Dendritic cell treated with granulocyte-macrophage colony-stimulating factor and Interleukin-4, amounts not matched to agents 40 ng/mL and 50 ng/mL, for 4 days (primary cell): ENCODE results near the gene GRK6.
"Not testable (repeated sequence)": the region's sequence is repeated elsewhere in the genome, so short reads cannot be mapped to it uniquely, and the experiment has no call there.

Experiments used
- H3K27ac Mint-ChIP-seq: one replicate; pipeline ENCODE4 v1.8.0; 2022; ENCODE audit warnings: mild to moderate bottlenecking, mixed read lengths
- H3K27me3 Mint-ChIP-seq: one replicate; pipeline ENCODE4 v1.8.0; 2022; ENCODE audit warnings: mild to moderate bottlenecking, mixed read lengths
- H3K36me3 Mint-ChIP-seq: one replicate; pipeline ENCODE4 v1.8.0; 2022; ENCODE audit warnings: low read depth, mixed read lengths
- H3K4me1 Mint-ChIP-seq: one replicate; pipeline ENCODE4 v1.8.0; 2022; ENCODE audit warnings: low read depth, mixed read lengths
- H3K4me3 Mint-ChIP-seq: one replicate; pipeline ENCODE4 v1.8.0; 2022; ENCODE audit warnings: mild to moderate bottlenecking, moderate library complexity, mixed read lengths
- H3K9me3 Mint-ChIP-seq: one replicate; pipeline ENCODE4 v1.8.0; 2022; ENCODE audit warnings: mixed read lengths
- intact Hi-C: fragments of 100-400 bp; cut with micrococcal nuclease; formaldehyde crosslinking; loops from one replicate; pipeline ENCODE4 v1.15.0; 2022

Gene GRK6

GRCh38 chr5:177404641-177405179 lies 21.8 kb upstream of the GRK6 start:
- Mint-ChIP-seq H3K9me3 (no peaks in the 10 kb centered on the region), H3K36me3 (no peaks in the 10 kb centered on the region), H3K27ac (no peak overlapping the region), H3K27me3 (peaks cover 65% of the 10 kb centered on the region), H3K4me1 (peaks cover 48% of the 10 kb centered on the region), H3K4me3 (peak overlapping the region; percentile 69)
- intact Hi-C loops: loop anchor here (1.0 to 5.0 kb wide), 2 partner anchors 50 to 103 kb away; partner anchors contain the start of gene DOK3

GRCh38 chr5:177405312-177405711 lies 21.2 kb upstream of the GRK6 start:
- Mint-ChIP-seq H3K4me1 (peaks cover 48% of the 10 kb centered on the region), H3K9me3 (no peaks in the 10 kb centered on the region), H3K36me3 (no peaks in the 10 kb centered on the region), H3K4me3 (no peak overlapping the region), H3K27ac (peak overlapping the region; percentile 34), H3K27me3 (peaks cover 59% of the 10 kb centered on the region)
- intact Hi-C loops: no loop called here

DNA sequence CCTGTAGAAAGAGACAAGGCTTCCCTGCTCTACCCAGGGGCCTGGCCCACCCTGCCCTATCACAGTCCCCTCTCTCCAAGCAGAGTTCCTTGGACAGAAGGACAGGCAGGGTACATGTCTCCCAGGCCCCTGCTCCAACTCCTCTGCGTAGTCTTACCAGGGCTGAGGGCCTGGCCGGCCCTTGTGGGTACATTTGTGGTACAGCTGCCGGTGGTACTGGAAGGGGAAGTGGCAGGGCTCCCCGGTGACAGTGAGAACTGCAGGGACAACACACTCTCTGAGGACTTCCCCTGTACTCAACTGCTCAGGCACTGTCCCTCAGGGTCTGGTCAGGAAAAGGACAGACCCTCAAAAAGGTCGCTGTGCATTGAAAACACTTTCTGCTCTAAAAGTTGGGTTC lies 20.7 kb upstream of the GRK6 start:
- H3K27ac Mint-ChIP-seq: peak overlapping the region; percentile 34
- no peaks in the 10 kb centered on the region for H3K9me3 Mint-ChIP-seq
- peaks cover 53% of the 10 kb centered on the region for H3K4me1 Mint-ChIP-seq
- no peak overlapping the region for H3K4me3 Mint-ChIP-seq
- H3K27me3 Mint-ChIP-seq: peaks cover 55% of the 10 kb centered on the region
- intact Hi-C loops: no loop called here
- H3K36me3 Mint-ChIP-seq: no peaks in the 10 kb centered on the region

- no peaks in the 10 kb centered on the region for H3K36me3 Mint-ChIP-seq
These were observed 17.3 kb upstream of the GRK6 start, which contains the start of gene F12 for GRCh38 chr5:177409043-177409801. F12 (minus strand) TSS chr5:177409564; CDS start chr5:177409527, 37 bp downstream.

GRCh38 chr5:177410575-177410974 lies 15.9 kb upstream of the GRK6 start:
- intact Hi-C loops: no loop called here
- H3K4me3 Mint-ChIP-seq: no peak overlapping the region
- no peak overlapping the region for H3K27ac Mint-ChIP-seq
- peaks cover 13% of the 10 kb centered on the region for H3K27me3 Mint-ChIP-seq
- no peaks in the 10 kb centered on the region for H3K9me3 Mint-ChIP-seq
- H3K36me3 Mint-ChIP-seq: no peaks in the 10 kb centered on the region
- peaks cover 41% of the 10 kb centered on the region for H3K4me1 Mint-ChIP-seq

More at GRCh38 chr5:177409043-177409801, 17.3 kb upstream of the GRK6 start, which contains the start of gene F12:
- H3K27me3 Mint-ChIP-seq: peaks cover 23% of the 10 kb centered on the region
- H3K9me3 Mint-ChIP-seq: no peaks in the 10 kb centered on the region
- H3K4me3 Mint-ChIP-seq: no peak within 1 kb of the TSS
- intact Hi-C loops: no loop called here
- peaks cover 47% of the 10 kb centered on the region for H3K4me1 Mint-ChIP-seq
- no peak within 1 kb of the TSS for H3K27ac Mint-ChIP-seq

- Mint-ChIP-seq H3K27me3 (peaks cover 8% of the 10 kb centered on the region), H3K36me3 (no peaks in the 10 kb centered on the region), H3K27ac (no peak overlapping the region), H3K4me3 (no peak overlapping the region), H3K9me3 (no peaks in the 10 kb centered on the region), H3K4me1 (peaks cover 50% of the 10 kb centered on the region)
- intact Hi-C loops: no loop called here
These were observed 13.8 kb upstream of the GRK6 start for GRCh38 chr5:177412603-177413233.

GRCh38 chr5:177414481-177414880 lies 12.0 kb upstream of the GRK6 start:
- Mint-ChIP-seq H3K36me3 (no peaks in the 10 kb centered on the region), H3K27me3 (peaks cover 1% of the 10 kb centered on the region), H3K4me1 (peaks cover 47% of the 10 kb centered on the region), H3K9me3 (no peaks in the 10 kb centered on the region), H3K27ac (no peak overlapping the region), H3K4me3 (no peak overlapping the region)
- intact Hi-C loops: no loop called here

GRCh38 chr5:177417081-177417480 lies 9.4 kb upstream of the GRK6 start:
- peaks cover 56% of the 10 kb centered on the region for H3K4me1 Mint-ChIP-seq
- H3K36me3 Mint-ChIP-seq, H3K27me3 Mint-ChIP-seq, intact Hi-C loops, H3K4me3 Mint-ChIP-seq, H3K9me3 Mint-ChIP-seq: not testable (repeated sequence)
- H3K27ac Mint-ChIP-seq: peak overlapping the region; percentile 80

- peaks cover 44% of the 10 kb centered on the region for H3K4me1 Mint-ChIP-seq
These were observed 7.4 kb upstream of the GRK6 start for GRCh38 chr5:177419046-177419445.

DNA sequence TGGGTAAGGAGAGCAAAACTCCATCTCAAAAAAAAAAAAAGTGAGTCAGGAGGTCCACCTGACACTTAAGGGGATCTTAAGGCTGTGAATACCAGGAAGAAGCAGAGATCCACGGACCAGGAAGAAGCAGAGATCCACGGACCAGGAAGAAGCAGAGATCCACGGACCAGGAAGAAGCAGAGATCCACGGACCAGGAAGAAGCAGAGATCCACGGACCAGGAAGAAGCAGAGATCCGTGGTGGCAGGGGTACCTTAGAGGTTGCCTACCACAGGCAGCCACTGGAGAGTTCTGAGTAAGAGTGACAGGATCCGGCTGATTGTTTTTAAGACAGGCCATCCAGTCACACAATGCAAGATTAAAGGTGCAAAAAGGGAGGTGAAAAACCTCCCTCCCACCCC lies 6.0 kb upstream of the GRK6 start:
- peaks cover 40% of the 10 kb centered on the region for H3K4me1 Mint-ChIP-seq
- H3K27ac Mint-ChIP-seq, H3K27me3 Mint-ChIP-seq, intact Hi-C loops, H3K36me3 Mint-ChIP-seq, H3K4me3 Mint-ChIP-seq, H3K9me3 Mint-ChIP-seq: not testable (repeated sequence)

More at GRCh38 chr5:177419046-177419445, 7.4 kb upstream of the GRK6 start:
- intact Hi-C loops: no loop called here
- Mint-ChIP-seq H3K9me3 (no peaks in the 10 kb centered on the region), H3K27ac (no peak overlapping the region), H3K36me3 (no peaks in the 10 kb centered on the region), H3K4me3 (no peak overlapping the region), H3K27me3 (no peaks in the 10 kb centered on the region)

DNA sequence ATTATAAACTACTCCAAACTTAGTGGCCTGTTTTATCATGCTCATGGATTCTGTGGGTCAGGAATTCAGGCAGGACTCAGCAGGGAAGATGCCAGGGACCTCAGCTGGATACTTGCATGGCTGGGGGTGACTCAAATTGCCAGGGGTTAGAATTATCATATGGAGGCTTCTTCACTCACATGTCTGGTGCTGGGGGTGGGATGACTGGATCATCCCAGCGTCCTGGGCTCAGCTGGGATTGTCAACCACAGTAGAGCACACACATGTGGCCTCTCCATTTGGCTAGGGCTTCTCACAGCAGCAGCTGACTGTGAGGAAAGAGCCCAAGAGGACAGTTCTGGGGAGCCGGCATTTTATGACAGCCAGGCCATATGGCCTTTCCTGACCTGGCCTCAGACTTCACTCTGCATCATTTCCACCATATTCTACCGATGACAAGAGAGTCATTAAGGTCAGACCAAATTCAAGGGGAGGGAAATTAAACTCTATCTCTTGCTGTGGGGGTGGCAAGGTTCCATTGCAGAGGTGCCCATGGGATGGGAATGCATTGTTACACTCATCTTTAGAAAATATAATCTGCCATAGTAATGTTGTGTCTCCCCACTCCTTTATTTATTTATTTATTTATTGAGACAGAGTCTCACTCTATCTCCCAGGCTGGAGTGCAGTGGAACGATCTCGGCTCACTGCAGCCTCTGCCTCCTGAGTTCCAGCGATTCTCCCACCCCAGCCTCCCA lies 5.2 kb upstream of the GRK6 start:
- Mint-ChIP-seq H3K36me3 (no peaks in the 10 kb centered on the region), H3K27ac (no peak overlapping the region), H3K9me3 (no peaks in the 10 kb centered on the region), H3K4me3 (no peak overlapping the region), H3K27me3 (no peaks in the 10 kb centered on the region), H3K4me1 (peaks cover 44% of the 10 kb centered on the region)
- intact Hi-C loops: no loop called here

GRCh38 chr5:177423671-177424070 lies 2.8 kb upstream of the GRK6 start:
- no peak overlapping the region for H3K4me3 Mint-ChIP-seq
- no peaks in the 10 kb centered on the region for H3K9me3 Mint-ChIP-seq
- H3K4me1 Mint-ChIP-seq: peaks cover 44% of the 10 kb centered on the region
- no peak overlapping the region for H3K27ac Mint-ChIP-seq
- peaks cover 7% of the 10 kb centered on the region for H3K36me3 Mint-ChIP-seq
- intact Hi-C loops: no loop called here
- H3K27me3 Mint-ChIP-seq: no peaks in the 10 kb centered on the region

- Mint-ChIP-seq H3K4me1 (peaks cover 53% of the 10 kb centered on the region), H3K9me3 (no peaks in the 10 kb centered on the region), H3K4me3 (peak overlapping the region; percentile 86), H3K27ac (peak overlapping the region; percentile 96), H3K27me3 (no peaks in the 10 kb centered on the region), H3K36me3 (peaks cover 14% of the 10 kb centered on the region)
- intact Hi-C loops: no loop called here
These were observed 1.2 kb upstream of the GRK6 start for GRCh38 chr5:177425196-177425800.
